Uterus (tissue), 4 donors: ENCODE results near the gene NECAB2. TPM values are rescaled to one million over a fixed set of nuclear protein-coding genes. Genes with fewer than 3 reads are reported as not detected.

Experiments
- DNase-seq, 2 donors: peaks; one replicate each; pipeline ENCODE4 v3.0.0-alpha.2; 2019 to 2020
- H3K27ac ChIP-seq, 2 donors: fragments of 200-600 bp; sonication (generic); 1 replicate in 1 of 2; 2 replicates in 1 of 2; pipeline ENCODE4 v1.5.1; 2016 to 2018
- H3K27me3 ChIP-seq, 2 donors: fragments of 200-600 bp; sonication (generic); one replicate each; pipeline ENCODE4 v1.5.1; 2018 to 2019; ENCODE audit warnings: control low read depth in 1 of 2
- H3K36me3 ChIP-seq, 2 donors: fragments of 200-600 bp; sonication (generic); one replicate each; pipeline ENCODE4 v1.5.1; 2019; ENCODE audit warnings: control low read depth in 1 of 2
- H3K4me1 ChIP-seq, 2 donors: fragments of 200-600 bp; sonication (generic); one replicate each; pipeline ENCODE4 v1.5.1; 2018 to 2019; ENCODE audit warnings: control low read depth in 1 of 2
- H3K4me3 ChIP-seq, 2 donors: fragments of 200-600 bp; sonication (generic); 1 replicate in 1 of 2; 2 replicates in 1 of 2; pipeline ENCODE4 v1.5.1; 2018 to 2019; ENCODE audit warnings: mild to moderate bottlenecking in 1 of 2
- H3K9me3 ChIP-seq, 2 donors: fragments of 200-600 bp; sonication (generic); one replicate each; pipeline ENCODE4 v1.5.1; 2019; ENCODE audit warnings: control low read depth in 1 of 2
- CTCF ChIP-seq, 4 experiments: fragments of 200-600 bp in 2 of 4; fragments of 450-650 bp in 2 of 4; sonication (generic) in 2 of 4; IDR thresholded peaks; one replicate each; pipeline ENCODE4 v1.5.1; 2016 to 2019; ENCODE audit warnings: antibody characterized with exemption in 4 of 4, mild to moderate bottlenecking in 2 of 4, moderate library complexity in 1 of 4
- POLR2A ChIP-seq, 2 donors: fragments of 450-650 bp; IDR thresholded peaks; one replicate each; pipeline ENCODE4 v1.6.1; 2016; ENCODE audit warnings: antibody characterized with exemption in 2 of 2, mild to moderate bottlenecking in 1 of 2, moderate library complexity in 1 of 2
- intact Hi-C: fragments of 100-400 bp; cut with DNase I; formaldehyde crosslinking; loops from one replicate; pipeline ENCODE4 v1.15.1; 2023; ENCODE audit warnings: low total_unique reads
- total RNA-seq, 4 donors: library from RNA; depleted of rRNA in 3 of 4; stranded (reverse); fragments of >200 nt in 3 of 4; gene quantifications; one replicate each; pipeline versions ENCODE4 v1.1.0 to v1.2.4, GENCODE V29; 2014 to 2023
- donor health status: DM: yes; HTN: yes; CAD: no.

Gene NECAB2
- total RNA-seq, 4 donors from 2014 or later: 1.1 to 1.4 TPM; not detected in 2

GRCh38 chr16:83953796-83954576, 14.1 kb upstream of the NECAB2 start:
- H3K9me3 ChIP-seq: no peaks in the 10 kb centered on the region
- peaks cover 0 to 18% of the 10 kb centered on the region in 2 donors for H3K4me1 ChIP-seq
- H3K27me3 ChIP-seq: no peaks in the 10 kb centered on the region
- no peak for DNase-seq
- H3K27ac ChIP-seq: peak overlapping the region; percentile 76 to 78
- H3K36me3 ChIP-seq: no peaks in the 10 kb centered on the region
- TF ChIP-seq POLR2A (IDR thresholded peaks at IDR 0.05) (no peak), CTCF (IDR thresholded peaks at IDR 0.05) (peak in 2 of 4 experiments; percentile 17 to 35)
- H3K4me3 ChIP-seq: peak overlapping the region; percentile 29 to 56
- intact Hi-C loops: no loop called here

GRCh38 chr16:83954577-83955016, 13.4 kb upstream of the NECAB2 start:
- Histone ChIP-seq H3K36me3 (no peaks in the 10 kb centered on the region), H3K9me3 (no peaks in the 10 kb centered on the region), H3K27me3 (no peaks in the 10 kb centered on the region), H3K4me1 (peaks cover 0 to 18% of the 10 kb centered on the region in 2 donors), H3K27ac (peak overlapping the region in 1 of 2 donors; percentile 76), H3K4me3 (no peak overlapping the region)
- DNase-seq: peak in 1 of 2 donors; percentile 38
- intact Hi-C loops: no loop called here
- TF ChIP-seq CTCF (IDR thresholded peaks at IDR 0.05): no peak
- no peak for TF ChIP-seq POLR2A (IDR thresholded peaks at IDR 0.05)

- Histone ChIP-seq H3K9me3 (no peaks in the 10 kb centered on the region), H3K36me3 (no peaks in the 10 kb centered on the region), H3K27me3 (no peaks in the 10 kb centered on the region), H3K4me3 (no peak overlapping the region), H3K27ac (no peak overlapping the region), H3K4me1 (peaks cover 0 to 18% of the 10 kb centered on the region in 2 donors)
- intact Hi-C loops: no loop called here
- no peak for TF ChIP-seq POLR2A (IDR thresholded peaks at IDR 0.05)
- TF ChIP-seq CTCF (IDR thresholded peaks at IDR 0.05): no peak
- peak in 1 of 2 donors; percentile 32 for DNase-seq
Measured at GRCh38 chr16:83955218-83956130, 12.6 kb upstream of the NECAB2 start.

GRCh38 chr16:83956336-83957289, 11.4 kb upstream of the NECAB2 start:
- Histone ChIP-seq H3K27ac (no peak overlapping the region), H3K4me1 (peaks cover 0 to 18% of the 10 kb centered on the region in 2 donors), H3K36me3 (no peaks in the 10 kb centered on the region), H3K9me3 (no peaks in the 10 kb centered on the region), H3K27me3 (no peaks in the 10 kb centered on the region), H3K4me3 (no peak overlapping the region)
- intact Hi-C loops: no loop called here
- TF ChIP-seq POLR2A (IDR thresholded peaks at IDR 0.05): no peak
- TF ChIP-seq CTCF (IDR thresholded peaks at IDR 0.05): peak; percentile 49 to 77 (median 61)
- peak; percentile 62 to 68 for DNase-seq
